Neural progenitor cell (in vitro differentiated cells): Measurements from ENCODE around the gene SLC6A11.

ENCODE experiments used
- CTCF ChIP-seq: fragments of 200-600 bp; sonication (generic); IDR thresholded peaks from 2 replicates; pipeline ENCODE4 v1.5.1; 2017; ENCODE audit warnings: antibody characterized with exemption, mild to moderate bottlenecking
- EZH2 ChIP-seq: fragments of 200-600 bp; sonication (generic); IDR thresholded peaks from 2 replicates; pipeline ENCODE4 v1.6.1; 2017; ENCODE audit warnings: antibody characterized with exemption, mild to moderate bottlenecking, moderate library complexity

- no peak for TF ChIP-seq CTCF
- no peak for TF ChIP-seq EZH2
These were observed 541 bp upstream of the SLC6A11 start for GRCh38 chr3:10815487-10815886.
